ENCODE measurements around the gene EYA4.

EYA4 gene

GRCh38 chr6:133447924-133448323 lies 206.8 kb downstream of the EYA4 start:
- DNase-seq (ENCODE audit: low read depth, low spot score): no peak

GRCh38 chr6:133456439-133456838 lies 215.3 kb downstream of the EYA4 start:
- DNase-seq (ENCODE audit: low read depth, low spot score): no peak

GRCh38 chr6:133456944-133457343 lies 215.8 kb downstream of the EYA4 start:
- DNase-seq (ENCODE audit: low read depth, low spot score): no peak

GRCh38 chr6:133460101-133460500 lies 218.9 kb downstream of the EYA4 start:
- DNase-seq (ENCODE audit: low read depth, low spot score): no peak

- no peak for DNase-seq (ENCODE audit: low read depth, low spot score)
Observed at GRCh38 chr6:133463790-133464189, 222.6 kb downstream of the EYA4 start.

- DNase-seq (ENCODE audit: low read depth, low spot score): no peak
Observed at GRCh38 chr6:133466680-133467079, 225.5 kb downstream of the EYA4 start.

- no peak for DNase-seq (ENCODE audit: low read depth, low spot score)
Observed at GRCh38 chr6:133467231-133467981, 226.2 kb downstream of the EYA4 start.

- no peak for DNase-seq (ENCODE audit: low read depth, low spot score)
Observed at GRCh38 chr6:133467982-133468380, 226.8 kb downstream of the EYA4 start.

GRCh38 chr6:133468591-133468990 lies 227.4 kb downstream of the EYA4 start:
- DNase-seq (ENCODE audit: low read depth, low spot score): no peak

GRCh38 chr6:133474516-133474915 lies 233.4 kb downstream of the EYA4 start:
- DNase-seq (ENCODE audit: low read depth, low spot score): no peak

- DNase-seq (ENCODE audit: low read depth, low spot score): no peak
Observed at GRCh38 chr6:133478673-133479072, 237.5 kb downstream of the EYA4 start.

- no peak for DNase-seq (ENCODE audit: low read depth, low spot score)
Observed at GRCh38 chr6:133487174-133487573, 246.0 kb downstream of the EYA4 start.

GRCh38 chr6:133495205-133495903 lies 254.2 kb downstream of the EYA4 start:
- no peak for DNase-seq (ENCODE audit: low read depth, low spot score)

- no peak for DNase-seq (ENCODE audit: low read depth, low spot score)
Observed at GRCh38 chr6:133499662-133500061, 258.5 kb downstream of the EYA4 start.

- no peak for DNase-seq (ENCODE audit: low read depth, low spot score)
Observed at GRCh38 chr6:133501675-133502270, 260.6 kb downstream of the EYA4 start.

GRCh38 chr6:133502441-133503335 lies 261.5 kb downstream of the EYA4 start:
- DNase-seq (ENCODE audit: low read depth, low spot score): peak; percentile 68

- DNase-seq (ENCODE audit: low read depth, low spot score): no peak
Observed at GRCh38 chr6:133503336-133503729, 262.2 kb downstream of the EYA4 start.

- no peak for DNase-seq (ENCODE audit: low read depth, low spot score)
Observed at GRCh38 chr6:133504158-133504557, 263.0 kb downstream of the EYA4 start.

GRCh38 chr6:133504761-133505160 lies 263.6 kb downstream of the EYA4 start:
- no peak for DNase-seq (ENCODE audit: low read depth, low spot score)

GRCh38 chr6:133505681-133506080 lies 264.5 kb downstream of the EYA4 start:
- DNase-seq (ENCODE audit: low read depth, low spot score): no peak

GRCh38 chr6:133512410-133513016 lies 271.4 kb downstream of the EYA4 start:
- DNase-seq (ENCODE audit: low read depth, low spot score): peak; percentile 32

Measured in brain pericyte (primary cell).